HepG2 (cell line): ENCODE measurements around the gene COL18A1. TPM values are rescaled to one million over a fixed set of nuclear protein-coding genes. Genes with fewer than 3 reads are reported as not detected.
A peak's percentile ranks its signal among the peaks of the same experiment; 100 is the strongest.

Source experiments
- ATAC-seq: fragments of 200-7000 bp; cut with Tn5 transposase; 3 replicates; pipeline ENCODE4 v1.9.1; 2020; ENCODE audit warnings: mild to moderate bottlenecking, moderate library complexity
- BruUV-seq: library from RNA; stranded (reverse); fragments of 400-500 nt; replicated peaks from 2 replicates; lab custom pipeline; 2021; lab: Mats Ljungman, UMichigan
- CTCF ChIA-PET: fragments of 300-600 bp; formaldehyde crosslinking; extraction: SDS; loops from one replicate; lab custom pipeline; 2021; ENCODE audit warnings: low total read pairs, inconsistent platforms, low intra/inter-chr PET ratio; lab: Yijun Ruan, JAX
- POLR2A ChIA-PET: fragments of 350-600 bp; sonication (Branson Sonifier 250); formaldehyde crosslinking; loops from one replicate; lab custom pipeline; 2020; ENCODE audit warnings: antibody characterized with exemption, inconsistent platforms; lab: Yijun Ruan, JAX
- DNase-seq: peaks from one replicate; pipeline ENCODE4 v3.0.0-alpha.2; 2015; ENCODE audit warnings: low spot score
- FAIRE-seq: peaks from 3 replicates; lab custom pipeline; 2011; peaks lifted over from hg19 to GRCh38; lab: Jason Lieb, UNC
- H2AFZ ChIP-seq: one replicate; pipeline ENCODE4 v1.6.1; 2011; ENCODE audit warnings: low read length, inconsistent platforms
- H3K27ac ChIP-seq: fragments of 300-600 bp; 3 replicates; pipeline ENCODE4 v1.8.0; 2011; ENCODE audit warnings: mixed run types, mild to moderate bottlenecking, mixed read lengths, low read length, inconsistent platforms; ENCODE audit not compliant: insufficient read depth; ENCODE audit errors: extremely low read length
- H3K27me3 ChIP-seq, 2 experiments: fragments of 200-600 bp in 1 of 2; 2 replicates in 1 of 2; 3 replicates in 1 of 2; pipeline versions ENCODE4 v1.6.0 to v1.8.0; 2011; ENCODE audit warnings: low read length in 2 of 2, mild to moderate bottlenecking in 2 of 2, moderate library complexity in 2 of 2, inconsistent platforms in 1 of 2; ENCODE audit not compliant: insufficient read depth in 2 of 2, control insufficient read depth in 1 of 2
- H3K36me3 ChIP-seq, 2 experiments: fragments of 200-600 bp in 1 of 2; replicated peaks in 1 of 2; 2 replicates in 1 of 2; 3 replicates in 1 of 2; pipeline versions ENCODE4 v1.5.1 to v1.8.0; 2011; ENCODE audit warnings: low read length in 2 of 2, inconsistent platforms in 1 of 2; ENCODE audit not compliant: insufficient read depth in 2 of 2, control insufficient read depth in 1 of 2
- H3K4me1 ChIP-seq: 2 replicates; pipeline ENCODE4 v1.5.1; 2012; ENCODE audit warnings: low read length, inconsistent platforms; ENCODE audit not compliant: insufficient read depth
- H3K4me2 ChIP-seq: 2 replicates; pipeline ENCODE4 v1.6.0; 2011; ENCODE audit warnings: low read depth, low read length, inconsistent platforms
- H3K4me3 ChIP-seq, 3 experiments: fragments of 200-600 bp in 1 of 3; sonication (generic), shearing (Covaris generic) in 1 of 3; replicated peaks in 1 of 3; 2 replicates each; pipeline ENCODE4 v1.5.1; 2011 to 2016; ENCODE audit warnings: low read length in 3 of 3, inconsistent platforms in 2 of 3, low read depth in 2 of 3, mild to moderate bottlenecking in 2 of 3, control low read depth in 1 of 3, mixed read lengths in 1 of 3; ENCODE audit not compliant: insufficient read depth in 1 of 3
- H3K79me2 ChIP-seq: one replicate; pipeline ENCODE4 v1.6.1; 2011; ENCODE audit warnings: low read length, inconsistent platforms; ENCODE audit not compliant: insufficient read depth
- H3K9ac ChIP-seq: 2 replicates; pipeline ENCODE4 v1.6.0; 2011; ENCODE audit warnings: mild to moderate bottlenecking, low read depth, low read length, inconsistent platforms; ENCODE audit not compliant: insufficient read depth
- H3K9me3 ChIP-seq: 2 replicates; pipeline ENCODE4 v1.5.1; 2012; ENCODE audit warnings: mild to moderate bottlenecking, low read length
- H4K20me1 ChIP-seq: 2 replicates; pipeline ENCODE4 v1.6.0; 2011; ENCODE audit warnings: inconsistent platforms, mild to moderate bottlenecking, low read length, moderate library complexity; ENCODE audit not compliant: insufficient read depth
- ATF5 ChIP-seq: sonication (generic); formaldehyde crosslinking; IDR thresholded peaks from 2 replicates; pipeline ENCODE4 v1.4.0; 2020; ENCODE audit warnings: mild to moderate bottlenecking, low read depth, missing genetic modification reagents
- CHCHD3 ChIP-seq: sonication (generic); formaldehyde crosslinking; IDR thresholded peaks from 2 replicates; pipeline ENCODE4 v1.8.0; 2022; ENCODE audit warnings: mild to moderate bottlenecking, missing genetic modification reagents, moderate library complexity
- DNMT3B ChIP-seq: conservative IDR thresholded peaks from 2 replicates; pipeline ENCODE4 v1.6.1; 2016; ENCODE audit warnings: missing biosample characterization, control low read depth
- ELF1 ChIP-seq: sonication (generic); formaldehyde crosslinking; IDR thresholded peaks from 2 replicates; pipeline ENCODE4 v1.4.0; 2020; ENCODE audit warnings: missing genetic modification reagents
- RELA ChIP-seq: sonication (generic); formaldehyde crosslinking; IDR thresholded peaks from 2 replicates; pipeline ENCODE4 v1.4.0; 2020; ENCODE audit warnings: missing genetic modification reagents
- THAP9 ChIP-seq: sonication (generic); formaldehyde crosslinking; IDR thresholded peaks from 2 replicates; pipeline ENCODE4; 2020; ENCODE audit warnings: missing genetic modification reagents, mild to moderate bottlenecking, borderline replicate concordance
- ZNF280D ChIP-seq: sonication (generic); formaldehyde crosslinking; IDR thresholded peaks from 2 replicates; pipeline ENCODE4 v1.5.1; 2020; ENCODE audit warnings: mild to moderate bottlenecking, missing genetic modification reagents
- ZNF354B ChIP-seq: sonication (generic); formaldehyde crosslinking; IDR thresholded peaks from 2 replicates; pipeline ENCODE4 v1.8.0; 2022; ENCODE audit warnings: mild to moderate bottlenecking, missing genetic modification reagents
- ZNF740 ChIP-seq: sonication (generic); formaldehyde crosslinking; IDR thresholded peaks from 2 replicates; pipeline ENCODE4 v1.4.0; 2020; ENCODE audit warnings: missing genetic modification reagents
- WGBS: methylation state at CpG from one replicate; pipeline ENCODE4 v1.1.6; 2017; ENCODE audit warnings: low lambda C conversion rate; 5-methylcytosine and 5-hydroxymethylcytosine counted together
- in situ Hi-C: cut with HindIII; loops from 2 replicates; pipeline ENCODE4 v1.10.0; 2017; ENCODE audit warnings: low pct_unique_long_range_greater_than_20kb; ENCODE audit not compliant: extremely low pct_ligation_motif_present
- intact Hi-C: fragments of 100-400 bp; cut with micrococcal nuclease; formaldehyde crosslinking; loops from one replicate; pipeline ENCODE4 v1.10.0; 2022; ENCODE audit not compliant: unreplicated experiment
- polyA plus RNA-seq, 8 experiments: library from polyadenylated mRNA; depleted of rRNA in 3 of 8; stranded (reverse) in 7 of 8; unstranded in 1 of 8; fragments of >200 nt; fragmentation: Illumina TruSeq in 4 of 8; extraction: Trizol in 4 of 8; gene quantifications; 2 replicates each; pipeline versions ENCODE4 v1.2.1 to v1.2.3, GENCODE V29; 2011 to 2016; ENCODE audit warnings: low read depth in 4 of 8, missing spikeins in 1 of 8, mixed read lengths in 1 of 8; ENCODE audit not compliant: insufficient read depth in 1 of 8
- total RNA-seq, 5 experiments: library from RNA; depleted of rRNA; stranded (reverse); fragments of >200 nt; fragmentation: Illumina TruSeq; extraction: Trizol; gene quantifications; 2 replicates each; pipeline ENCODE4 v1.2.3, GENCODE V29; 2016; ENCODE audit warnings: low read depth in 1 of 5

COL18A1 gene
- total and polyA plus RNA-seq, 2 of the 13 experiments (the other 11 are each of a cell fraction or from before 2014, with no cell fraction given) = 79.0 to 102 TPM

- H3K27me3 ChIP-seq = no peaks in the 10 kb centered on the region
- H3K27ac ChIP-seq = no peak overlapping the region
- POLR2A ChIA-PET = no interaction called here
- 90% methylated on average over 4 of the region's 4 CpGs for WGBS
- FAIRE-seq (no peak), ATAC-seq (no peak), DNase-seq (no peak)
- no peak overlapping the region for H2AFZ ChIP-seq
- peaks cover 10% of the 10 kb centered on the region for H3K4me1 ChIP-seq
- no peak overlapping the region for H3K4me3 ChIP-seq
- TF ChIP-seq RELA (CRISPR knock-in tag) (no peak), ZNF280D (peak; percentile 50; the same call in 1 of the 2 replicates), ELF1 (CRISPR knock-in tag) (no peak), CHCHD3 (no peak), ATF5 (CRISPR knock-in tag) (no peak), THAP9 (CRISPR knock-in tag) (no peak), ZNF740 (CRISPR knock-in tag) (no peak), ZNF354B (CRISPR knock-in tag) (no peak), DNMT3B (CRISPR knock-in tag) (no peak)
- peaks cover 17% of the 10 kb centered on the region for H3K79me2 ChIP-seq
- H3K36me3 ChIP-seq = peaks cover 12 to 40% of the 10 kb centered on the region in 2 experiments; a peak in 4 of 5 replicates
- peaks cover 25% of the 10 kb centered on the region for H3K9me3 ChIP-seq
- CTCF ChIA-PET = no interaction called here
- H3K4me2 ChIP-seq = no peak overlapping the region
- BruUV-seq = no TSS peak
- H3K9ac ChIP-seq = no peak overlapping the region
- intact Hi-C loops = no loop called here
- in situ Hi-C loops = no loop called here
- no peaks in the 10 kb centered on the region for H4K20me1 ChIP-seq
These were observed 114.2 kb downstream of the COL18A1 start for GRCh38 chr21:45519182-45519581.
